ENCODE results near the gene AKR1C2.
"Not testable (repeated sequence)": the region's sequence is repeated elsewhere in the genome, so short reads cannot be mapped to it uniquely, and the experiment has no call there.

The AKR1C2 gene

GRCh38 chr10:5019770-5020612 lies 16.3 kb upstream of the AKR1C2 start:
- not testable (repeated sequence) for H3K4me3 ChIP-seq (ENCODE audit: low read length); H3K9ac ChIP-seq (ENCODE audit: low read depth, low read length); H3K27ac ChIP-seq (ENCODE audit: low read length); H3K9me3 ChIP-seq (ENCODE audit: insufficient read depth, low read depth, low read length); H3K27me3 ChIP-seq (ENCODE audit: insufficient read depth, low read length); H3K36me3 ChIP-seq (ENCODE audit: insufficient read depth, low read depth, low read length)
- H3K4me1 ChIP-seq (ENCODE audit: insufficient read depth, low read length), result peaks cover 13% of the 10 kb centered on the region; the same call in 1 of the 2 replicates

GRCh38 chr10:5018671-5019277 lies 15.1 kb upstream of the AKR1C2 start:
- H3K9me3 ChIP-seq (ENCODE audit: insufficient read depth, low read depth, low read length); H3K9ac ChIP-seq (ENCODE audit: low read depth, low read length); H3K27ac ChIP-seq (ENCODE audit: low read length); H3K27me3 ChIP-seq (ENCODE audit: insufficient read depth, low read length); H3K36me3 ChIP-seq (ENCODE audit: insufficient read depth, low read depth, low read length); H3K4me3 ChIP-seq (ENCODE audit: low read length): not testable (repeated sequence)
- peaks cover 13% of the 10 kb centered on the region; the same call in 1 of the 2 replicates for H3K4me1 ChIP-seq (ENCODE audit: insufficient read depth, low read length)

- Histone ChIP-seq H3K9me3 (ENCODE audit: insufficient read depth, low read depth, low read length) (no peaks in the 10 kb centered on the region), H3K4me3 (ENCODE audit: low read length) (no peak overlapping the region), H3K27ac (ENCODE audit: low read length) (no peak overlapping the region), H3K4me1 (ENCODE audit: insufficient read depth, low read length) (peaks cover 13% of the 10 kb centered on the region; the same call in 1 of the 2 replicates), H3K9ac (ENCODE audit: low read depth, low read length) (no peak overlapping the region), H3K27me3 (ENCODE audit: insufficient read depth, low read length) (no peaks in the 10 kb centered on the region), H3K36me3 (ENCODE audit: insufficient read depth, low read depth, low read length) (no peaks in the 10 kb centered on the region)
Measured at GRCh38 chr10:5018134-5018533, 14.5 kb upstream of the AKR1C2 start.

GRCh38 chr10:5014936-5015335 lies 11.3 kb upstream of the AKR1C2 start:
- no peak overlapping the region for H3K4me3 ChIP-seq (ENCODE audit: low read length)
- H3K9me3 ChIP-seq (ENCODE audit: insufficient read depth, low read depth, low read length), result no peaks in the 10 kb centered on the region
- H3K27me3 ChIP-seq (ENCODE audit: insufficient read depth, low read length), result no peaks in the 10 kb centered on the region
- no peak overlapping the region for H3K27ac ChIP-seq (ENCODE audit: low read length)
- H3K36me3 ChIP-seq (ENCODE audit: insufficient read depth, low read depth, low read length), result no peaks in the 10 kb centered on the region
- H3K9ac ChIP-seq (ENCODE audit: low read depth, low read length), result no peak overlapping the region
- H3K4me1 ChIP-seq (ENCODE audit: insufficient read depth, low read length), result peaks cover 13% of the 10 kb centered on the region; the same call in 1 of the 2 replicates

- H3K27ac ChIP-seq (ENCODE audit: low read length); H3K4me3 ChIP-seq (ENCODE audit: low read length); H3K27me3 ChIP-seq (ENCODE audit: insufficient read depth, low read length); H3K9me3 ChIP-seq (ENCODE audit: insufficient read depth, low read depth, low read length); H3K36me3 ChIP-seq (ENCODE audit: insufficient read depth, low read depth, low read length); H3K9ac ChIP-seq (ENCODE audit: low read depth, low read length): not testable (repeated sequence)
- peaks cover 13% of the 10 kb centered on the region; the same call in 1 of the 2 replicates for H3K4me1 ChIP-seq (ENCODE audit: insufficient read depth, low read length)
Measured at GRCh38 chr10:5014200-5014910, 10.7 kb upstream of the AKR1C2 start.

- Histone ChIP-seq H3K9me3 (ENCODE audit: insufficient read depth, low read depth, low read length) (no peaks in the 10 kb centered on the region), H3K27ac (ENCODE audit: low read length) (no peak overlapping the region), H3K9ac (ENCODE audit: low read depth, low read length) (no peak overlapping the region), H3K27me3 (ENCODE audit: insufficient read depth, low read length) (no peaks in the 10 kb centered on the region), H3K4me1 (ENCODE audit: insufficient read depth, low read length) (peaks cover 8% of the 10 kb centered on the region; the same call in 1 of the 2 replicates), H3K36me3 (ENCODE audit: insufficient read depth, low read depth, low read length) (no peaks in the 10 kb centered on the region), H3K4me3 (ENCODE audit: low read length) (no peak overlapping the region)
Measured at GRCh38 chr10:5013385-5013784, 9.7 kb upstream of the AKR1C2 start.

- Histone ChIP-seq H3K27me3 (ENCODE audit: insufficient read depth, low read length) (no peaks in the 10 kb centered on the region), H3K4me3 (ENCODE audit: low read length) (no peak overlapping the region), H3K27ac (ENCODE audit: low read length) (no peak overlapping the region), H3K36me3 (ENCODE audit: insufficient read depth, low read depth, low read length) (no peaks in the 10 kb centered on the region), H3K9me3 (ENCODE audit: insufficient read depth, low read depth, low read length) (no peaks in the 10 kb centered on the region), H3K9ac (ENCODE audit: low read depth, low read length) (no peak overlapping the region), H3K4me1 (ENCODE audit: insufficient read depth, low read length) (peaks cover 8% of the 10 kb centered on the region; the same call in 1 of the 2 replicates)
Measured at GRCh38 chr10:5012595-5012994, 8.9 kb upstream of the AKR1C2 start.

- H3K9ac ChIP-seq (ENCODE audit: low read depth, low read length); H3K27ac ChIP-seq (ENCODE audit: low read length); H3K4me1 ChIP-seq (ENCODE audit: insufficient read depth, low read length); H3K27me3 ChIP-seq (ENCODE audit: insufficient read depth, low read length); H3K4me3 ChIP-seq (ENCODE audit: low read length); H3K9me3 ChIP-seq (ENCODE audit: insufficient read depth, low read depth, low read length); H3K36me3 ChIP-seq (ENCODE audit: insufficient read depth, low read depth, low read length): not testable (repeated sequence)
Measured at GRCh38 chr10:5011392-5011791, 7.7 kb upstream of the AKR1C2 start.

GRCh38 chr10:5010043-5010442 lies 6.4 kb upstream of the AKR1C2 start:
- H3K27me3 ChIP-seq (ENCODE audit: insufficient read depth, low read length); H3K9me3 ChIP-seq (ENCODE audit: insufficient read depth, low read depth, low read length); H3K4me1 ChIP-seq (ENCODE audit: insufficient read depth, low read length); H3K4me3 ChIP-seq (ENCODE audit: low read length); H3K9ac ChIP-seq (ENCODE audit: low read depth, low read length); H3K27ac ChIP-seq (ENCODE audit: low read length); H3K36me3 ChIP-seq (ENCODE audit: insufficient read depth, low read depth, low read length): not testable (repeated sequence)

GRCh38 chr10:5008857-5009548 lies 5.3 kb upstream of the AKR1C2 start:
- H3K4me1 ChIP-seq (ENCODE audit: insufficient read depth, low read length); H3K4me3 ChIP-seq (ENCODE audit: low read length); H3K9ac ChIP-seq (ENCODE audit: low read depth, low read length); H3K27ac ChIP-seq (ENCODE audit: low read length); H3K9me3 ChIP-seq (ENCODE audit: insufficient read depth, low read depth, low read length); H3K36me3 ChIP-seq (ENCODE audit: insufficient read depth, low read depth, low read length); H3K27me3 ChIP-seq (ENCODE audit: insufficient read depth, low read length): not testable (repeated sequence)

GRCh38 chr10:5004501-5004900 lies 844 bp upstream of the AKR1C2 start:
- H3K4me3 ChIP-seq (ENCODE audit: low read length); H3K27me3 ChIP-seq (ENCODE audit: insufficient read depth, low read length); H3K9ac ChIP-seq (ENCODE audit: low read depth, low read length); H3K36me3 ChIP-seq (ENCODE audit: insufficient read depth, low read depth, low read length); H3K27ac ChIP-seq (ENCODE audit: low read length); H3K9me3 ChIP-seq (ENCODE audit: insufficient read depth, low read depth, low read length); H3K4me1 ChIP-seq (ENCODE audit: insufficient read depth, low read length): not testable (repeated sequence)

Data from iPS-20b (cell line).